Cerebellar nuclear complex (tissue), 1 donor: ENCODE measurements around the gene PCNX3.

Experiments used
- DNase-seq, 2 experiments: peaks; one replicate each; lab custom pipeline; 2025; lab: John Stamatoyannopoulos, UW

PCNX3 gene

DNA sequence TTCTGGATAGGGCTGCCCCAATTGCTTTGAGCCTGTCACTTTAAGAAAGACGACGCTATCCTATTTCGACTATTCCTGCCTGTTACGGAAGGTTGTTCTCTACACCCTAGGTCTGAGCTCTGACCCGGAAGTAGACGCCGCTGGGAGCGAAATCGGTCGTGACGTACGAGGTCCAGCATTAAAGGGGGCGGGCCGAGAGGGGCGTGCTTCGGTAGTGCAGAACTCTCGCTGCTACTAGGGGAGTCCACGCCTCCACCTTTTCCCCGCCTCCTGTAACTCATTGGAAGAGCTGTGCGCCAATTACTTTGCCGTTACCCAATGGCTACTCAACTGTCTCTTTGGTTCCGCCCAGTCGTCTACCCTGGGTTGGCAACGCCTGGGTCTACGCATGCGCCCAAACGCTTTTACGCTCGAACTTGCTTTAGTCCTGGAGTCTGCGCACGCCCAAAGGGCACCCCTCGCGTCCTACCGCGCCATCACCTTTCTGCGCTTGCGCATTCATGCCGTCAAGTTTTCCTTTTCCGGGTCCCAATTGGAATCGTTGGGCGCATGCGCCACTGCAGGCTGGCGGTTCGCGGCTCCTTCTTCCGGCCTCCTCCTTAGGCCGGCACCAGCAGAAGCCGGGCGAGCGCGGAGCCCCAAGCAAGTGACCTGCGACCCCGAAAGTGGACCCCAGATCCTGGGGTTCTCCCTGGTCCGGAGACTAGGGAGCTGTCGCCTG, at the start of gene PCNX3:
TSS of gene PCNX3 (plus strand) at position 548 of the 721 bp plus-strand sequence. CDS start 536 bp downstream, outside the sequence.
- DNase-seq: peak; percentile 98 to 99

- DNase-seq: no peak
Observed at GRCh38 chr11:65569164-65569972, 46.2 kb upstream of the PCNX3 start.

- peak; percentile 61 to 96 for DNase-seq
Observed at GRCh38 chr11:65569973-65570918, 45.3 kb upstream of the PCNX3 start, which contains the start of gene ZNRD2. ZNRD2 (plus strand) TSS chr11:65570477; CDS start chr11:65570492, 15 bp downstream.

DNA sequence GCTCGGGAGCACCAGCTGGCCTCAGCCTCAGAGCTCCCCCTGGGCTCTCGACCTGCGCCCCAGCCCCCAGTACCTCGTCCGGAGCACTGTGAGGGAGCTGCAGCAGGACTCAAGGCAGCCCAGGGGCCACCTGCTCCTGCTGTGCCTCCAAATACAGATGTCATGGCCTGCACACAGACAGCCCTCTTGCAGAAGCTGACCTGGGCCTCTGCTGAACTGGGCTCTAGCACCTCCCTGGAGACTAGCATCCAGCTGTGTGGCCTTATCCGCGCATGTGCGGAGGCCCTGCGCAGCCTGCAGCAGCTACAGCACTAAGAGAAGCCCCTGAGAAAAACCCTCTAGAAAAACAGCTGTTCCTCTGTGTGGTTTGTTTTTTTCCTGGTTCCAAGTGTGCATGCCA, 44.2 kb upstream of the PCNX3 start:
- DNase-seq: no peak

- DNase-seq: no peak
Observed at GRCh38 chr11:65571940-65572339, 43.6 kb upstream of the PCNX3 start.

GRCh38 chr11:65572356-65573051, 43.1 kb upstream of the PCNX3 start, which contains the start of gene FAM89B:
FAM89B (plus strand) TSS chr11:65572538; CDS start chr11:65572670, 132 bp downstream.
- peak; percentile 23 to 75 for DNase-seq

GRCh38 chr11:65573391-65574079, 42.0 kb upstream of the PCNX3 start:
- no peak for DNase-seq

DNA sequence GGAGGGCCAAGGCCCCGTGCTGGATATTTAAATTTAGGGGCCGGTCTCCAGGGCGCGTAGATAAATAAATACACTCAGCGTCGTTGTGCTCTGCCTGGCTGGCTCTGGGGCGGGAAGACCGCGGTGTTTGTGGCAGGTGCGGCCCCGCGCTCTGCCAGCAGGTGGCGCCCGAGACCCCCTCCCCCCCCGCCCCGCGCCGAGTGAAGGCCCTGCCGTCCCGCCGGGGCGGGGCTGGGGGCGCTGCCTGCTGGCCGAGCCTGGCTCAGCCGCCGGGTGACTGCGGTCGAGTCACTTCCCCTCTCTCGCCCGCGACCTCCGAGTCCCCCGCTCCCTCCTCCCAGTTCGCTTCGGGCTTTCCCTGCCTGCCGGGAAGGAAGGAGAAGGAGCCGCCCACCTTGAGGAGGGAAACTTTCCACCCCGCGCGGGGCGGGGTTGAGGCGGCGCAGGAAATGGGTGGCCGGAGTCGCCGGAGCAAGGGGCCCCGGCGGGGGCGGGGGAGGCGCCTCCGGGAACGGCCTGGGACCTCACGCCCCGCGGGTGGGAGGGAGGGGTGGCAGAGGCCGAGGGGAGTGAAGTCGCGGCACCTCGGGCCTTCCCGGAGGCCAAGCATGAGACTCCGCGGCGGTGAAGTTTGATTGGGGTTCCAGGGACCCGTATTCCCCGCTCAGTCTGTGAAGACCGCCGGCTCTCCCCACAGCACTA, 41.3 kb upstream of the PCNX3 start:
- DNase-seq: peak in 1 of 2 experiments; percentile 30

DNA sequence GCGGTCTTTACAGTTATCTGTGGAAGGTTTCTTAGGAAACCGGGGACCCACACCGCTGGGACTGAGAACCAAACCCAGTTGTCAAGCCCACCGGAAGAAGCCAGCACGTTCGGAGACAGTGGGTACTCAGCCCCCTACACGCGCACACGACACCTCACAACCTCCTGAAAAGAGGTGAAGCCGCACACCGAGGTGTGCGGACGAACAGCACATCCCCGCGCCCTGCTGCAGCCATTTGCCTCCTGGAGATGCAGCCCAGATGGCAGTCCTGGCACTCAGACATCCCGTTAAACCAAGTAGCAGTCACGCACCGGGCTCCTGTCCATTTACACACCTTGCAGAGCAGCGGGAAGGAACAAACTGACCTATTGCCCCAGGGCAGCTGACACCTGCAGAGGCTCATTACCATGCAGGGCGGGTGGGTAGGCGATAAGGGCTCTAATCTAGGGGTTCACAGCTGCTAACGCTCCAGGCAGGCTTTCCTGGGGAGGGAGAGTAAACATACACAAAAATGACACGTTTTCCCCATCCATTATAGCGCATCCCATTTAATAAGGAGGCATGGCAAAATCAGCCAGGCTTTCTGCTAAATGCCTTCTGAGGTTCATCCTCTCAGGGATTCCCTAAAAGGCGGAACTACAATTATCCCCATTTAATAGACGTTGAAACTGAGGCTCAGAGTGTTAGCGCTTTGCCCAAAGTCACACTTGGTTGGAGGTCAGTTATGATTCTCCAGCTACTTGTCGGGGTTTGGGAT, 40.6 kb upstream of the PCNX3 start:
- DNase-seq: peak in 1 of 2 experiments; percentile 35

DNA sequence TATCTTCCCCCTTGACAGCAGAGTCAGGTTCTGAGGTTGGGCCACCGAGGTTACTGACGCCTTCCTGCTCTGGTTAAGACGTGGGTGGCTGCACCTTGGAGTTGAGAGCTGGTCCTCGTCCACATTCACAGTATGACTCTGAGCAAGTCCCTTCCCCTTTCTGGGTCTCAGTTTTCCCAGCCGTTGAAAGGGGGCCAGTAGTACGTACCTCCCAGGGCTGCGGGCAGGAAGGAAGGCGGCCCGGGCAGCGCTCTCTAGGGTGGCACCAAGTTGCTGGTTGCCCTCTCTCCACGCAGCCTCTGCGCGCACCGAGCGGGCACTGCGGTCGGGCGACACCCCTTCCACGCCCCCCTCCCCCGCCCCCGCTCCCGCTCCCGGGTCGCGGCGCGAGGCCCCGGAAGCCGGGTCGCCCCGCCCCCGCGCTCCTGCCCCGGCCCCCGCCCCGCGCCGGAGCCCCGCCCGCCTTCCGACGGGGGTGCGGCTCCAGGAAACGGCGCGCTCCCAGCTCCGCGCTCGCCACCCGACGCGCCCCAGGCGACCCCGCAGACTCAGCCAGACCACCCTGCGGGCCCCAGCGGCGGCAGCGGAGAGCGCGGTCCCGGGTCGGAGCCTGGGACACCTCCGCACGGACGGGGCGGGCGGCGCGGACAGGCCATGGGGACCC, 39.9 kb upstream of the PCNX3 start, which contains the start of gene EHBP1L1:
TSS of gene EHBP1L1 (plus strand) at position 486 of the 664 bp plus-strand sequence. CDS start 250 bp downstream, outside the sequence.
- no peak for DNase-seq

GRCh38 chr11:65576232-65576866, 39.2 kb upstream of the PCNX3 start:
- DNase-seq: no peak

- DNase-seq: no peak
Observed at GRCh38 chr11:65576867-65577755, 38.5 kb upstream of the PCNX3 start.

DNA sequence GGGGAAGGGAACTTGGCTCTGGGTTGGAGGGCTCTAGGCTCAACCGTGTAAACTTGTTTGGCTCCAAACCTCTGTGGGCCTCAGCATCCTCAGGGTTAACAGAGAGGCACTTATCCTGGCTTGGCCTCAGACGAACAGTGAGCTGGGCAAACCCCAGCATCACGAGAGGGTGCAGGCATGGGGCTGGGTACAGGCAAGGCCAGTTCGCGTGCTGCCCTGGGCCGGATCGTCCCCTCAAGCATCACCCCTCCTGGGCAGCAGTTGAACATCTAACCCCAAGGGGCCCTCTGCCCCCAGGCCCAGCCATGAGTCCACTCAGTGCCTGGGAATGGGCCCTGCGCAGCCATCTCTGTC, 37.8 kb upstream of the PCNX3 start:
- no peak for DNase-seq

DNA sequence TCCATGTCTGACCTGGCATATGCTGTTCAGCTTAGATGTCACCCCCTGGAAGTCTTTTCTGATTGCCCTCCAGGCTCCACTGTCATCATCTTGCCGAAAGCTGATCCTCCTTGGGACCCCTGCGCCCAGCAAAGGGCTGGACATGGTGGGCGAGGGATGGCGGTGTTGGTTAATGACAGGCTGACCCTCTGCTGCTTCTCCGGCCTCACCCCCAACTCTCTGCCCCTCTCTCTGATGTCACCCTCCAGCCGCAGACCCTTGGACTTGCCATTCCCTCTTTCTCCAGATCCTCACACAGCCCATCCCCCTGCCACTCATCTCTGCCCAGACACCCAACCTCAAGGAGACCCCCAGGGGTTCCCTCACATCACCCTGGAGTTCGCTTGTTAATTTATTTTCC, 37.4 kb upstream of the PCNX3 start:
- DNase-seq: no peak

GRCh38 chr11:65578667-65579066, 36.9 kb upstream of the PCNX3 start:
- DNase-seq: no peak

DNA sequence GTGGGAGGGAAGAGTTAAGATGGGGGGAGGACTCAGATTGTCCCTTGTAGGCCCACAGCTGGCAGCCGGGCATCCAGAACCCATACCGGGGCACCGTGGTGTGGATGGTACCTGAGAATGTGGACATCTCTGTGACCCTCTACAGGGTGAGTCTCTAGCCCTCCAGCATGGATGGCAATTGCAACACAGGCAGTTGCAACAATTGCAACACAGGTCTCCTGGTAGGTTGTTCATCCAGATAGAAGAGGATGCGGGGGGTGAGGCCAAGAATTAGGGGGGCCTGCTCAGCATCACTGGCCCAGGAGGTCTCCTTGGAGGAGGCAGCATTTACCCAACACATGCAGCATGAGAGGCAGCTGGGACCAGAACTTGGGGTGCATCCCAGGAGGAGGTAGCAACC, 36.3 kb upstream of the PCNX3 start:
- DNase-seq: no peak
